ENCODE data around the gene CHPF2. TPM values are rescaled to one million over a fixed set of nuclear protein-coding genes. Genes with fewer than 3 reads are reported as not detected.

The CHPF2 gene, protein sequence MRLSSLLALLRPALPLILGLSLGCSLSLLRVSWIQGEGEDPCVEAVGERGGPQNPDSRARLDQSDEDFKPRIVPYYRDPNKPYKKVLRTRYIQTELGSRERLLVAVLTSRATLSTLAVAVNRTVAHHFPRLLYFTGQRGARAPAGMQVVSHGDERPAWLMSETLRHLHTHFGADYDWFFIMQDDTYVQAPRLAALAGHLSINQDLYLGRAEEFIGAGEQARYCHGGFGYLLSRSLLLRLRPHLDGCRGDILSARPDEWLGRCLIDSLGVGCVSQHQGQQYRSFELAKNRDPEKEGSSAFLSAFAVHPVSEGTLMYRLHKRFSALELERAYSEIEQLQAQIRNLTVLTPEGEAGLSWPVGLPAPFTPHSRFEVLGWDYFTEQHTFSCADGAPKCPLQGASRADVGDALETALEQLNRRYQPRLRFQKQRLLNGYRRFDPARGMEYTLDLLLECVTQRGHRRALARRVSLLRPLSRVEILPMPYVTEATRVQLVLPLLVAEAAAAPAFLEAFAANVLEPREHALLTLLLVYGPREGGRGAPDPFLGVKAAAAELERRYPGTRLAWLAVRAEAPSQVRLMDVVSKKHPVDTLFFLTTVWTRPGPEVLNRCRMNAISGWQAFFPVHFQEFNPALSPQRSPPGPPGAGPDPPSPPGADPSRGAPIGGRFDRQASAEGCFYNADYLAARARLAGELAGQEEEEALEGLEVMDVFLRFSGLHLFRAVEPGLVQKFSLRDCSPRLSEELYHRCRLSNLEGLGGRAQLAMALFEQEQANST
- 10 to 100 TPM; 16.6 to 29.8 (median 22.4) TPM for polyA plus RNA-seq (ENCODE audit: insufficient read length in 10 of 10)
- long read RNA-seq, donor 1, partial matches to known transcripts: 0 of 2 reads
- long read RNA-seq, donor 1, other reads (novel, unspliced or antisense): 0 of 2 reads
- long read RNA-seq, donor 2, partial matches to known transcripts: 0 of 1 reads
- long read RNA-seq, donor 2, other reads (novel, unspliced or antisense): 0 of 1 reads
- long read RNA-seq, donor 3: 0 reads
- long read RNA-seq, donor 4, partial matches to known transcripts: 0 of 4 reads
- long read RNA-seq, donor 4, other reads (novel, unspliced or antisense): 0 of 4 reads
- long read RNA-seq, donor 5, partial matches to known transcripts: 120 of 122 reads
- long read RNA-seq, donor 5, other reads (novel, unspliced or antisense): 0 of 122 reads
- long read RNA-seq, donor 6, partial matches to known transcripts: 69 of 140 reads
- long read RNA-seq, donor 6, other reads (novel, unspliced or antisense): 68 of 140 reads
- long read RNA-seq, donor 7, partial matches to known transcripts: 0 of 2 reads
- long read RNA-seq, donor 7, other reads (novel, unspliced or antisense): 0 of 2 reads
- long read RNA-seq, donor 8, partial matches to known transcripts: 0 of 3 reads
- long read RNA-seq, donor 8, other reads (novel, unspliced or antisense): 0 of 3 reads
- long read RNA-seq, donor 9: 0 reads

DNA sequence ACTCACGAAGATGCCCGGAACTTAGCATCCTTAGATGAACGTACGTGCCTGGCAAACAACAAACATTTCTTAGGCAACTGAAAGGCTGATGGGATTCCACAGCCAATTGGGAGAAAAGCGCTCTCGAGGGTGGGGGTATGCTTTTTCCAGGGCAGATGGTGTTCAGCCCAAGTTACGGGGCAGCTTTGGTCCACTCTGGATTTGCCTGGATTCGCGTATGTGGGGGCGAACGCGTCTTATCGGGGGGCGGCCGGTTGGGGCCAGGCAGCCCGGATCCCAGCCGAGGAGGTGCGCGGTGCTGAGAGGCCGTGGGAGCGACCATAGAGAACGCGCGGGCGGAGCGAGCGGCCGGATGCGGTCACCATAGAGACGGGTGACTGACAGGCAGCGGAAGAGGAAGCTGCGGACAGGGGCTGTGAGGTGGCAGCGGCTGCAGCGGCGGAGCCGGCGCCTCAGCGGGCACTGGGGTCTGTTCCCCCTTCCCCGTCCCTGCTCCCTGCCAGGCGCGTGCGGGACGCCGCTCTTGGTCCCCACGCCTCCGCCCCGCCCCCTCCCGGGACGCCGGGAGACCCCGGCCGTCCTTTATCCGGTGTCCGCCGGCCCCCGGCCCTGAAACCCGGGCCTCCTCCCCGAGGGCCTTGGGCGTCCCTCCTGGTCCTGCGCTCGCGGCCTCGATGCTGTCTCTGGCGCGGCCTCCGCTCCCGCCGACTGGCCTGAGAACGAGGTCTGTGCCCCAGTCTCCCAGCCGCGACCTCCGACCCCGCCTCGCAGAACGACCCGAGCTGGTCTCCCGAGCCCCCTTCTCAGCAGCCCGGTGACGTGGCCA, at the start of gene CHPF2:
TSS of gene CHPF2 (plus strand) at position 393 of the 826 bp plus-strand sequence. CDS start 1,529 bp downstream, outside the sequence.
- DNase-seq: peak; percentile 85 to 95 (median 90)

DNA sequence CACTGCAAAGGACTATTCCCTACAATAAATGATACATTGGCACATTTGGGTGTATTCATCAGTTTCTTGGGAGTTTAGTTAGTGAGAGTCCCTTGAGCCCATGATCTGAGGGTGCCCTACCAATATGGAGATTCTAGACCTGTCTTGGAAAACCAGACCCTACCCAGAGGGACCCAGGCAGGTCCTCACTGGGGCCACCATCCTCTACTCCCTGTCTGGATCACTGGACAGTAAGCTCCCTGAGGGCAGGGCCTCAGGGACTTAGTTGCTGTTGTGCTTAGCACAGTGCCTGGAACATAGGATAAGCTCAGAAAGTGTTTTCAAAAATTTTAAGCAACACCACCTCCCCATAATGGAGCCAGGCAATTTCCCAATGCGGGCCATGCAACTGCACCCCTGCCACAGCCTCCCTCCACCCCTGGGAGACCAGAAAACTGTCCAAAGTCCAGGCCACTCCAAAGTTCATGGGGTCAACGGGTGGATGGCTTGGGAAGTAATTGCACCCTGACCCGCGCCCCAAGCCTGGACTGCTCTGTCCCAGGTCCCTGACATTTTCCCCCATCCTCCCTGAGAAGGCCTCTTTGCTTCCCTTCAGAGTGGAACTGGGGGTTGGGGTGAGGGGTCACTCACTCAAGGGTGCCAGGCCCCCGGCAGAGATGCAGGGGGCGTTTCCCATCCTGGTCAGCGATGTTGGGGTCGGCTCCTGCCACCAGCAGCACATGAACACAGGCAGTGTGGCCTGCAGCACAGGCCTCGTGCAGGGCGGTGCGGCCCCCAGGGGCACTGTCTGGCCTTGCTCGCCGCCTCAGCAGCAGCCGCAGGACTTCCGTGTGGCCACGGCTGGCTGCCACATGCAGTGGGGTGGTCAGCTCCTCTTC, 46.3 kb upstream of the CHPF2 start:
- DNase-seq: no peak

DNA sequence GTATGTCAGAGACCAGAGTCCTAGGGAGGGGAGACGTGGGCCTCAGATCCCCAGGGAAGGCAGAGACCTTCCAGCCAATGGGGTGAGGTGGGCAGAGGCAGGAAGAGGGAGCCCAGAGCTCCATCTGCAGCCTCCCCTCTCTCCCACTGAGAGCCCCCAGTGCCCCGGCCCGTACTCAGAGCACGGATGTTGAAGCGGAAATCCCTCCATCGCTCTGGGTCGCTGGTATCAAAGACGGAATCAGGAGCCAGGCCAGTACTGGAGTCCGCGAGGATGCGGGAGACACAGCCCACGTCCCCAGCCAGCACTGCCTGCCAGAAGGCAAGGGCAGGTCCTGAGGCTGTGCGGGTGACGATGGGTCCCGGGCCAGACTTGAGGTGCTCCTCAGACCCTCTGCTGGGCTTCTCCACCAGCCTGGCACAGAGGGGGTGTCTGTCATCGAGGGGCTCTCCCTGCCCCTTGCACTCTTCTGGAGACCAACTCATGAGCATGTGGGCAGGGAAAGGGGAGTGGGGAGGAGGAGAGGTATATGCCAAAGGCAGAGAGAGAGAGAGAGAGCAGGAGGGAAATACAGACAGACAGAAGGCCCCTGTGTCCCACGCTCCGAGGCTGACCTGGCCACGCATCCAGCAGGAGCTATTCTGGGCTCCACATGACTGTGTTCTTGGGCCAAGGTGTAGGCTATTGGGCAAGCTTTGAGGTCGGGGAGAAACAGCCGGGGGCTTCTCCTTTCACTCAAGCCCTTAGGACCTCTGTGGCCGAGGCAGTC, 45.5 kb upstream of the CHPF2 start, which contains the start of gene ASB10:
TSS of gene ASB10 (minus strand) at position 611 of the 769 bp plus-strand sequence. CDS start at position 491, 120 bp downstream.
- no peak for DNase-seq

DNA sequence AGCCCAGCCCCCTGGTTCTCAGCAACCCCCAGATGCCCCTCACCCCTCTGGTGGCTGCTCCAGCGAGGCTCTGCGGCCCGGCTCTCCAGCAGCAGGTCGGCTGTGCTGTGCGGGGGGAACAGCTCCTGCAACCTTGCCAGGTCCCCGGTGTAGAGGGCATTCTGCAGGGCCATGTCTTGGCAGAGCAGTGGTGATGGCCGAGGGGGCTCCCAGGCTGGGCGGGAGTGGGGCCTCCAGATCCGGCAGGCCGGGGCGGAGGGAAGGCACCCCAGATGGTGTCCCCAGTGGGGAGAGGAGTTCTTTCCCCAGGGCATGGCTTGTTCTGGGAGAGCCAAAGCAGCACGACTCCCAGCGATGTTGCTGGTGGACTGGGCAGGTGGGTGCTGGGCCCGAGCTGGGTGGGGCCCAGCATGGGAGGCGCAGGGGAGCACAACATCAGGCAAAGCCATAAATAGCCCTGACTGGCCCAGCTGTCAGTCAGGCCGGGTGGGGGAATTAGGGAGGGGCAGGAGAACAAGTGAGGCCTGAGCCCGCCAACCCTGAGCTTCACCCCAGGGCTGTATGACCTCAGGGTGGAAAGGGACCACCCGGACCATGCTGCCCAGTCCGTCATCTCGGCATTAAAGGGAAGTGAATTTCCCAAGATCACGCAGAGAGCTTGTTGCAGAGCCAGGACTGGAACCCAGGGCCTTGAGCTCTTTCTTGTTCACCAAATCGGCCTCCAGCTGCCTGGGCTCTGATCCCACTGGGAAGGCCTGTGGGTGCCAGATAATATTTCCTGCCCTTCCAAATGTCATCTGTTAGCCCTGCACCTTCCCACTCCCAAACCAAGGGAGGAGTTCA, 44.7 kb upstream of the CHPF2 start:
- peak in 1 of 3 donors; percentile 14 for DNase-seq

DNA sequence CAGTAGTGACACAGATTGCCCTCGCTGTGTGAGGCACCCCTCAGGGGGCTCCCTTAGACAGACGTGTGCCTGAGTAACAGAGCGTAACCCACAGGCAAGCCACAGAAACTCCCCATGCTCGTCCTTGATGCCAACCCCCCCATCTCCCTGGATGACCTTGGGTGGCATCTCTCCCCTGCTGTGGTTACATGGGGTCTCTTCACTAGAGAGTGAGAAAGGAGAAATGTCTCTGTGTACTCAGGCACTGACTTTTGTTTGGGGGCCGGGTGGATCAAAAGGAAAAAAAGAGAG, 44.1 kb upstream of the CHPF2 start:
- DNase-seq: no peak

DNA sequence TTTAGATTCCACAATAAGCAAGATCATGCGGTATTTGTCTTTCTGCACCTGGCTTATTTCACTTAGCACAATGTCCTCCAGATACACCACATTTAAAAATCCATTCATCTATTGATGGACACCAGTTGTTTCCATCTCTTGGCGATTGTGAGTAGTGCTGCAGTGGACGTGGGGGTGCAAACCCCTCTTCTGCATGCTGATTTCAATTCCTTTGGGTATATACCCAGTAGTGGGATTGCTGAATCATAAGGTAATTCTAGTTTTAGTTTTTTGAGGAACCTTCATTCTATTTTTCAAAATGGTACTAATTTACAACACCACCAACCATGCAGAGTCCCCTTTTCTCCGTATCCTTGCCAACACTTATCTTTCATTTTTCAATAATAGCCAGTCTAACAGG, 43.2 kb upstream of the CHPF2 start:
- DNase-seq: no peak

DNA sequence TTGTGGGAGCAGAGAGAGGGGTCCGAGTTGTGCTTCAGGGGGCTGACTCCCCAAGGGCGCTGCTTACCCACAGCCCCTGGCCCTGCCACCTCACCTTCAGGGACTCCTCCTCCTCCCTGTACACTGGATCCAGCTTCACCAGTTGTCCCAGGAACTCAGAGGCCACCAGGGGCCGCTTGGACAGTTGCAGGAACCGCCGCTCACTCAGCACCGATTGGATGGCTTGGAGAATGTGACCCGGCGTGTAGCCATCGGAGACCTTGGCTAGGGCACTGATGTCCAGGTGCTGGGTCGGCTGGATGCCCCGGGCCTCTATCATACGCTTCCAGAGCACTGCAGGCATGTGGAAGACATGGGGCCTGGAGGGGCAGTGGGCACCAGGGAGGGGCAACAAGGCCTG, 40.7 kb upstream of the CHPF2 start:
- DNase-seq: no peak

DNA sequence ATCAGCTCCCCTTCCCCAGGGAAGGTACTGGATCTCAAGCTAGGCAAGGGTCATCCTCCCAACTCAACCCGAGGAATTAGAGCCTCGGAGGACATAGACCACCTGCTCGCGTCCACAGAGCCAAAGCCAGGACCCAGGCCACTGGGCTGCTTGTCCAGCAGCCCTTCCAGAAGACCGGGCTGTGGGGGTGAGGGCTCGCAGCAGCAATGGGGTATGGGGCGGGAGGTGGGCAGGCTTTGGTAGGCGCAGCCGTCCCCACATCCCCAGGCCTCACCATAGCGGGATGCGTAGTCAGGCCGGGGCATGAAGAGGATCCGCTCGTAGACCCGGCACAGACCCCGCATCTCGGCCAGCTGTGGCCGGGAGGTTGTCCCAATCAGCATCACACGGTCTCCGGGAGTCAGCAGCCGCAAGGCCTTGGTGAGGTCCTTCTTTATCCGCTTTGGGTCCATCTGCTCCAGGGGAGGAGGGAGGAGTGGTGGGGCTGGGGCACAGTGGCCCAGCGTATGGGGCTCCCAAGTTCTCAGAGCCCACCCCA, 40.2 kb upstream of the CHPF2 start:
- DNase-seq: no peak

DNA sequence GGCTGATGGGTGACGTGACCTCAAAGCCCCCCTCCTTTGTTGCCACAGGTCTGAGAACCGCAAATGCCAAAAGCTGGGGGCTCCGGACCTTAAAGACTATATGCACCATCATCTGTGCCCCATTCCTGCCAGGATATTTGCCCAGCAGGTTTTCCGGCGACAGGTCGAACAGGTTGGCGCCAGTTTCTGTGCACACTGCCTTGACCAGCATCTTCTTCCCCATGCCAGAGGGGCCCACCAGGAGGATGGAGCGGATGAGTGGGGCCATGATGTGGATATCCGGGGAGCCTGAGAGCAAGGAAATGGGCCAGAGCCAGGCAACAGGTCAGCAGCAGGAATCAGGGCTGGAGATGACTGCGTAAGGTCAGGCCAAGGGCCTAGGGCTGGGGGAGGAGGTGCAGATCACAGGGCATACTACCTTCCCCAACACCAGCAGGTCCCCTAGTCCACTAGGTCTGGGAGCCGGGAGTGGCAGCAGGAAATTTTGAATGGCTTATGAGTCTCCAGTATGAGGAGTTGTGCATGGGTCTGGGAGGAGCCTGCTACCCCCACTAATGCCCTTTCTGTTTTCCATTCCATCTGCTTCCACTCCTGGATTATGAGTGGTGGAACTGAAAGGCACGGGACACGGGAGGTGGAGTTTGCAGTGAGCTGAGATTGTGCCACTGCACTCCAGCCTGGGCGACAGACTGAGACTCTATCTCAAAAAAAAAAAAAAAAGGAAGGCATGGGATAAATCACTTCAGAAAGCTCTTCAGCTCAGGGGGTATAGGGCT, 38.9 kb upstream of the CHPF2 start:
- no peak for DNase-seq

DNA sequence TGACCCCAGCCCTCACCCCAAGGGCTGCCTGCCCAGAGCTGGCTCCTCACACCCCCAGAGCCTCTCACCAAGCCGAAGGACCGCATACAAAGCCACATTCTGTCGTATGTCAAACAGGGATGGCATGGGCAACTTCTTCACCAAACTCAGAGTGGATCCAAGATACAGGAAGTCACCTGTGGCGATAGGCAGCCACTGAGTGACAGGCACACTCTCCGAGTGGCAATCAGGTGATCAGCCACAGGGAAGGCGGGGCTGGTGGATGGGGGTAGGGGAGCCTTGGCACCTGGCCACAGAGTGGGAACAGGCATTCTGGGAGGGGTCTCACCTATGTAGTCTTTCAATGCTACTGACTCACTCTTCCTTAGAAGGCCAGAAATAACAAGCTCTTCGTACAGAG, 38.1 kb upstream of the CHPF2 start:
- DNase-seq: no peak

DNA sequence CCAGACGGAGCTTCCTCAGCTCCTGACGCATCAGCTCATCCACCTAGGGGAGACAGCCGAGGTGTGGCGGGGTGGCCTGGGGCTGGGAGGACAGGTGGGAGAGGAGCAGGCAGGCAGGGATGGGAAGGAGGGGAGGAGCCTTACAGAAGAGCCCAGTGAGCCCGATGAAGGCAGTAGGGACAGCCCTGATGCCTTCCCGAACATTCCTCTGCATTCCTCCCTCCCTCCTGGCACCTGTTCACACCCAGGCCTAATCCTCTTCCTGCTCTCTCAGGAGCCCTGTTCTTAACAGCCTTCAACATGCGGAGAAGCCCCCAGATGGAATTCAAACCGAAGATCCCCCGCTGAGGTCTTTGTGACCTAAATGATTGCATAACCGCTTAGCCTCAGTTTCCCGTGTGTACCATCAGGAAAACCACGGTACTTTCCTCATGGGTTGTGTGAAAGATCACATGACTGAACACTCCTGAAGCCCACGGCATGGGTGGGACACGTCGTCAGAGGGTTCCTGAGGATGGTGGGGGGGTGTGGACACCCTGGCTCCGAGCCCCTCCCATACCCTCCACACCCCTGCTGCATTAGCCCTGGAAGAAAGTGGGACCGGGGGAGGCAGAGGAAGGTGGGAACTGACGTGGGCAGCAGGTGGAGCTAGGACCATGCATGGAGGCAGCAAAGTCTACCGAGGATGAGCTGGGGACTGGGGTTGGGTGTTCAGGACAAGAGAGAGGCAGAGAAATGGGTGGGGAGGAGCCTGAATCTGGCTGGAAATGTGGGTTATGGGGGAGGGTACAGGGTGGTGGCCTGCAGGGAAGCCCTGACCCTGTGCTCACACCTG, 36.5 kb upstream of the CHPF2 start:
- no peak for DNase-seq

DNA sequence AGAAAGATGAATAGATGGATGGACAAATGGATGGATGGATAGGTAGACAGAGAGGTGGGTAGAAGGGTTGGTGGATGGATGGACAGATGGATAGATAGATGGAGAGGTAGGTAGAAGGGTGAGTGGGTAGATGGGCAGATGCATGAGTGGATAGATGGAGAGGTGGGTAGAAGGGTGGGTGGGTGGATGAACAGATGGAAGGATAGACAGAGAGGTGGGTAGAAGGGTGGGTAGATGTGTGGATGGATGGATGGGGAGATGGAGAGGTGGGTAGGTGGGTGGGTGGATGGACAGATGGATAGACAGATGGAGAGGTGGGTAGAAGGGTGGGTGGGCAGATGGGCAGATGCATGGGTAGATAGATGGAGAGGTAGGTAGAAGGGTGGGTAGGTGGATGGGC, 34.4 kb upstream of the CHPF2 start:
- no peak for DNase-seq

DNA sequence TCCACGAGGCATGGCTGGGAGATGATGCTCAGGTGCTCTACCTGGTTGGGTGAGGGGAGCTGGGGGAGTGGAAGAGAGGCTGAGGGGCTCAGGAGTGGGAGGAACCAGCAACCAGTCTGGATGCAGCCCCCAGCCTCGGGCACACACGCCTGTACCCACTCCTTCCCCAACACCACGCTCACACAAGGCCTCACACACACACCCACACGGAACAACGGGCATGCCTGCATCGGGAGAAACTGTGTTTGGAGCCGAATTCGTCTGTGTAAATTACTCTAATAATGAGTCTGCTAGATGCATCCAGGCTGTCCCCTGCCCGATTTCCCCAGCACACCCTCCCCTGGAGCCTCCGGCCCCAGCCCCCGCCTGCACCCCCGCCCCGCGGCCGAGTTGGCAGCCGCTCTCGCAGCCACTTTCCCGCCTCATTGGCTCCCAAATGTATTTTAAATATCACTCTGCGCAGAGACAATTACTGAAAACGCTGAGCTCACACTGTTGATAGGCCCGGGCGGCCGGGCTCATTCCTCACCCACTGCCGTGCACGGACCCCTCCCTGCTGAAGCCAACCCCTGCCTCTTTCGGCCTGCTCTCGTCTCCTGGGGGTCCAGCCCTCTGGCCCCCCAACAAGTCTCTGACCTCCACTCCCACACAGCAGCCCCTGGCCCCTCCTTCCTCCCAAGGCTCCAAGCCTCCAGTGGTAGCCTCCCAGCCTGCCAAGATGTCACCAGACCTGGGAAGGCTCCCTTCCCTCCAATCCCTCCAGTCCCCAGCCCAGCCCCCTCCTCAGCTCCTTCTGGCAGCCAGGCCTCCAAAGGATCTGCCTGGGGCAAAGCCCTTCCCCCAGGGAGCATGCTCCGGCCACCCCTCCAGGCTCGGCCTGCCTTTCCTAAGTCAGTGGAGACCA, 33.1 kb upstream of the CHPF2 start:
- peak in 2 of 3 donors; percentile 27 to 64 for DNase-seq

DNA sequence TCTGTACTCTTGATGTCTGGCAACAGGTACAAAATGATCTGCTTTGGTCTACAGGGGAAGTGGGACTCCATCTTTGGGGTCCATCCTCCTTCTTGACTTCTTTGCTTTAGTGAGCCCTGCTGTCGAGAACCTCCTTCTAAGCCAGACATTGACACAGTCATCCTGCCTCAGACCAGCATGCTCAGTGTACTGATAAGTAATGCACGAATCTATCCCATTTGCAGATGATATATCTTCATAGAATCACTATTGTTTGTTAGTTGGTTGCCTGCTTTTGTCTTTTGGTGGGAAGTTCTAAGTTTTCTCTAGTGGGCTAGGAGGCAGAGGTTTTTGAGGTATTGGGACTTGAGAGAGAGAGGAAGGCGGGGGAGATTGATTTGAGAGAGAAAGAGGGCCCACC, 30.9 kb upstream of the CHPF2 start:
- DNase-seq: no peak

DNA sequence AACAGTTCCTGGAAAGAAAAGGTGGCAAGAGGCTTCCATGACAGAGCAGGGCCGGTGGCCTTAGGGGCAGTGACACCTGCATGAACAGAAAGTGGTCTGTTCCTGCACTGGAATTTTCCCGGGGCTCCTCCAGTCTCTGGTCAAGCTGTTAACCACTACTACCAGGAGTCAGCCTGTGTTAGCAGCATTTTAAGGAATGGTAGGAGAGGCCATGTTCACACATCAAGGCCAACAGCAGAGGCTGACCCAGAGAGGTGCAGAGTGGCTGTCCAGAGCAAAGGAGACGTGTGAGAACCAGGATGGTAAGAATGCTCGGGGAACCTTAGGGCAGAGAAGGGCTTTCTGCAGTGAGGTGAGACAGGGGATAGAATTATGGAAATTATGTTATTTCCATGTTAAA, 30.5 kb upstream of the CHPF2 start:
- DNase-seq: no peak
